ENCODE measurements around the gene CDH23. TPM values are rescaled to one million over a fixed set of nuclear protein-coding genes. Genes with fewer than 3 reads are reported as not detected.

The CDH23 gene
- total RNA-seq, 4 donors from 2014 or later, result 2.9 to 16.1 (median 5.9) TPM

- Histone ChIP-seq H3K27me3 (no peaks in the 10 kb centered on the region), H3K4me1 (peaks cover 71 to 98% (median 83%) of the 10 kb centered on the region in 4 donors)
- TF ChIP-seq EP300 (IDR thresholded peaks at IDR 0.05; ENCODE audit: low read depth) (peak; percentile 88), POLR2A (IDR thresholded peaks at IDR 0.05) (no peak), POLR2AphosphoS5 (IDR thresholded peaks at IDR 0.05) (peak; percentile 37 to 63 (median 57))
- TF ChIP-seq, protein P1, sequence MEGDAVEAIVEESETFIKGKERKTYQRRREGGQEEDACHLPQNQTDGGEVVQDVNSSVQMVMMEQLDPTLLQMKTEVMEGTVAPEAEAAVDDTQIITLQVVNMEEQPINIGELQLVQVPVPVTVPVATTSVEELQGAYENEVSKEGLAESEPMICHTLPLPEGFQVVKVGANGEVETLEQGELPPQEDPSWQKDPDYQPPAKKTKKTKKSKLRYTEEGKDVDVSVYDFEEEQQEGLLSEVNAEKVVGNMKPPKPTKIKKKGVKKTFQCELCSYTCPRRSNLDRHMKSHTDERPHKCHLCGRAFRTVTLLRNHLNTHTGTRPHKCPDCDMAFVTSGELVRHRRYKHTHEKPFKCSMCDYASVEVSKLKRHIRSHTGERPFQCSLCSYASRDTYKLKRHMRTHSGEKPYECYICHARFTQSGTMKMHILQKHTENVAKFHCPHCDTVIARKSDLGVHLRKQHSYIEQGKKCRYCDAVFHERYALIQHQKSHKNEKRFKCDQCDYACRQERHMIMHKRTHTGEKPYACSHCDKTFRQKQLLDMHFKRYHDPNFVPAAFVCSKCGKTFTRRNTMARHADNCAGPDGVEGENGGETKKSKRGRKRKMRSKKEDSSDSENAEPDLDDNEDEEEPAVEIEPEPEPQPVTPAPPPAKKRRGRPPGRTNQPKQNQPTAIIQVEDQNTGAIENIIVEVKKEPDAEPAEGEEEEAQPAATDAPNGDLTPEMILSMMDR (IDR thresholded peaks at IDR 0.05), result peak in 1 of 5 experiments; percentile 13
These were observed 370.1 kb downstream of the CDH23 start for GRCh38 chr10:71766717-71767419.

DNA sequence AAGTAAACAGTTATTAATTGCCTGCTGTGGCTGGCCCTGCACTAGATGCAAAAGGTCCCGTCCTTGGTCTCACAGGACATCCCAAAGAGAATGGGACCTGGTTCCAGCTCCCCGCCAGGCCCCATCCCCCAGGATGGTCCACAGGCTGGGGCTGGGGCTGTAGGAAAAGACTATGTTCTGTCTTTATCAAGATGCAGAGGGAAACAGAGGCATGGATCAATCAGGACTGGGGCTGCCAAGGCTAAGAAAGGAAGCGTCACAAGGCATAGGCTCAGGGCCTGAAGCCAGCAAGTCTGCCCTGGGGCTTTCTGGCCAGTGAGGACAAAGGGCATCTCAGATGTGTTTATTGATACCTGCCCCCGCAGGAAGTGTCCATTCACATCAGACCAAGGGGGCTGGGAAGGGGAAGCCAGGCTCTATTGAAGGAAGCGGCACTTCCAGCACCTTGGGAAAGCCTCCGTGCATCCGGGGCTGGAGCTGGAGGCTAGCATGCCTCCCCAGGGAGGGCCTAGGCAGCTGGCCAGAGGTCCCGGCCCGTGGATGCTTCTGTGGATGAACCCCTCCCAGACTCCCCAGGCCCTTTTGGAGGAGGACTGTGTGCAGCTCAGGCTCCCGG lies 370.8 kb downstream of the CDH23 start:
- Histone ChIP-seq H3K27me3 (no peaks in the 10 kb centered on the region), H3K4me1 (peaks cover 77 to 99% (median 88%) of the 10 kb centered on the region in 4 donors), H3K27ac (peak overlapping the region; percentile 91 to 98 (median 94)), H3K4me3 (peak overlapping the region in 1 of 4 donors; percentile 5), H3K9me3 (no peaks in the 10 kb centered on the region), H3K36me3 (no peaks in the 10 kb centered on the region)
- intact Hi-C loops (cut with DNase I; ENCODE audit: low total_unique reads) (loop anchor here (5.0 kb wide), 1 partner anchor 55 kb away; no protein-coding TSS in a partner anchor), in situ Hi-C loops (cut with MboI; ENCODE audit: low pct_ligation_motif_present in 1 of 4, low pct_unique_long_range_greater_than_20kb in 1 of 4, low sequenced_read_pairs in 3 of 4) (no loop called here)
- 43 to 50% methylated on average over 2 to 5 of the region's 10 CpGs for WGBS, 2 donors (ENCODE audit: low coverage in 1 of 2)
- DNase-seq, result peak; percentile 36
- TF ChIP-seq EP300 (IDR thresholded peaks at IDR 0.05; ENCODE audit: low read depth) (peak; percentile 26), POLR2A (IDR thresholded peaks at IDR 0.05) (peak; percentile 45), POLR2AphosphoS5 (IDR thresholded peaks at IDR 0.05) (peak in 1 of 3 donors; percentile 34)
- TF ChIP-seq, protein P1 (IDR thresholded peaks at IDR 0.05), result no peak

More at GRCh38 chr10:71766717-71767419, 370.1 kb downstream of the CDH23 start:
- 32% methylated on average over 8 of the region's 10 CpGs; no CpG with 5 or more reads in 1 of the 2 donors for WGBS, 2 donors (ENCODE audit: low coverage in 1 of 2)
- DNase-seq, result peak; percentile 93
- no peak overlapping the region for H3K4me3 ChIP-seq
- peak overlapping the region; percentile 91 to 98 (median 94) for H3K27ac ChIP-seq
- in situ Hi-C loops (cut with MboI; ENCODE audit: low pct_ligation_motif_present in 1 of 4, low pct_unique_long_range_greater_than_20kb in 1 of 4, low sequenced_read_pairs in 3 of 4) (no loop called here), intact Hi-C loops (cut with DNase I; ENCODE audit: low total_unique reads) (loop anchor here (5.0 kb wide), 1 partner anchor 55 kb away; no protein-coding TSS in a partner anchor)
- H3K9me3 ChIP-seq, result no peaks in the 10 kb centered on the region
- no peaks in the 10 kb centered on the region for H3K36me3 ChIP-seq

GRCh38 chr10:71769279-71769823 lies 372.6 kb downstream of the CDH23 start:
- no peaks in the 10 kb centered on the region for H3K27me3 ChIP-seq
- H3K36me3 ChIP-seq, result no peaks in the 10 kb centered on the region
- peak in 1 of 3 donors; percentile 31 for TF ChIP-seq POLR2AphosphoS5 (IDR thresholded peaks at IDR 0.05)
- TF ChIP-seq, protein P1 (IDR thresholded peaks at IDR 0.05), result no peak
- no peak for TF ChIP-seq POLR2A (IDR thresholded peaks at IDR 0.05)
- no peak for TF ChIP-seq EP300 (IDR thresholded peaks at IDR 0.05; ENCODE audit: low read depth)
- in situ Hi-C loops (cut with MboI; ENCODE audit: low pct_ligation_motif_present in 1 of 4, low pct_unique_long_range_greater_than_20kb in 1 of 4, low sequenced_read_pairs in 3 of 4) (no loop called here), intact Hi-C loops (cut with DNase I; ENCODE audit: low total_unique reads) (loop anchor here (5.0 kb wide), 1 partner anchor 57 kb away; no protein-coding TSS in a partner anchor)
- H3K27ac ChIP-seq, result peak overlapping the region; percentile 91 to 98 (median 94)
- WGBS, 2 donors (ENCODE audit: low coverage in 1 of 2), result 10 to 21% methylated on average over 4 to 5 of the region's 5 CpGs
- peaks cover 76 to 94% (median 87%) of the 10 kb centered on the region in 4 donors for H3K4me1 ChIP-seq
- no peaks in the 10 kb centered on the region for H3K9me3 ChIP-seq
- peak; percentile 28 for DNase-seq
- peak overlapping the region in 2 of 4 donors; percentile 15 to 31 for H3K4me3 ChIP-seq

DNA sequence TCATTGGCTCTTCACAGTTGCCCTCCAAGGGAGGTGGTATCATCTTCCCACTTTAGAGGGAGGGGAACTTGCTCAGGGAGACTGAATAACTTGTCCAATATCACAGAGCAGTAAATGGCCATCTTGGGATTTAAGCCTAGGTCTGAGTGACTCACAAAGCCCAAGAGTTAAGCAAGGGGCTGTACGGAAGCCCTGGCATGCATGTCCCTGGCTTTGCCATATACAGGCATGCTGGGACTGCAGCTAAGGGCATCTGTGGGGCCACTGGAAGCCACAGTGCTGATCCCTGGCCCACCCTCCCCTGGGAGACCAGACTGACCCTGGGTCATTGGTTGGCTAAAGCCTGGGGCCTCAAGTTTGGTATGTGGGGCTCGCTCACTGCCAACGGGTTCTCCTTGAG lies 373.5 kb downstream of the CDH23 start:
- DNase-seq, result no peak
- no peak for TF ChIP-seq POLR2AphosphoS5 (IDR thresholded peaks at IDR 0.05)
- TF ChIP-seq POLR2A (IDR thresholded peaks at IDR 0.05), result no peak
- TF ChIP-seq EP300 (IDR thresholded peaks at IDR 0.05; ENCODE audit: low read depth), result no peak
- TF ChIP-seq, protein P1 (IDR thresholded peaks at IDR 0.05), result no peak
- intact Hi-C loops (cut with DNase I; ENCODE audit: low total_unique reads) (loop anchor here (5.0 kb wide), 1 partner anchor 192 kb away; the partner anchor contains the start of gene CHST3), in situ Hi-C loops (cut with MboI; ENCODE audit: low pct_ligation_motif_present in 1 of 4, low pct_unique_long_range_greater_than_20kb in 1 of 4, low sequenced_read_pairs in 3 of 4) (loop anchor here in 2 of 4 donors (10.0 kb wide), 2 partner anchors 45 to 55 kb away; partner anchors contain the start of gene C10orf105 (in 1 of the 2))
- 87% methylated on average over 3 of the region's 3 CpGs; no CpG with 5 or more reads in 1 of the 2 donors for WGBS, 2 donors (ENCODE audit: low coverage in 1 of 2)
- peaks cover 67 to 93% (median 80%) of the 10 kb centered on the region in 4 donors for H3K4me1 ChIP-seq
- H3K36me3 ChIP-seq, result no peaks in the 10 kb centered on the region
- H3K27me3 ChIP-seq, result no peaks in the 10 kb centered on the region
- no peaks in the 10 kb centered on the region for H3K9me3 ChIP-seq
- H3K27ac ChIP-seq, result peak overlapping the region; percentile 91 to 98 (median 94)
- H3K4me3 ChIP-seq, result peak overlapping the region in 1 of 4 donors; percentile 86

Data from transverse colon (tissue), 4 donors.